Brain pericyte (primary cell): ENCODE results near the gene RAB3C.

ENCODE experiments used
- DNase-seq: peaks from one replicate; pipeline ENCODE4 v3.0.0-alpha.2; 2012; ENCODE audit warnings: low read depth, low spot score

RAB3C gene

GRCh38 chr5:58724992-58725391 is 142.1 kb downstream of the RAB3C start:
- DNase-seq = no peak

GRCh38 chr5:58731641-58732040 is 148.8 kb downstream of the RAB3C start:
- DNase-seq = no peak

- DNase-seq = no peak
Measured at GRCh38 chr5:58735637-58736036, 152.8 kb downstream of the RAB3C start.

DNA sequence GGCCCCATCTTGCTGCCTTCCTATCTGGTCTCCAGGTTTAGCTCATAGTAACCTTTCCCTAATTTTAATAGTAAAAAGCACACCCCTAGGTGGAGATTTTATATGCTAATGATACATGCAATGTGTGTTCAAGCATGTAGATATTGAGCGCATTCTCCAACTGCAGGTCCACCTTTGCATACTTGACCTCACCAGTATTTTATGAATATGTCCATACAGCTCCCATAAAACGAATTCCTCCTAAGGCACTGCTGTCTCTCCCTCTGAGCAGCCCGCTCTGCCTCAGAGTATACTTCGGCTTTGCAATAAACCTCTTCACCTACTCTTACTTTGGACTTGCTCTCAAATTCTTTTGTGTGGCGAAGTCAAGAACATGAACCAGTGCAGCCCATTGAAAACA is 153.3 kb downstream of the RAB3C start:
- no peak for DNase-seq

GRCh38 chr5:58737671-58738070 is 154.8 kb downstream of the RAB3C start:
- DNase-seq = no peak

GRCh38 chr5:58738336-58738735 is 155.5 kb downstream of the RAB3C start:
- DNase-seq = no peak

DNA sequence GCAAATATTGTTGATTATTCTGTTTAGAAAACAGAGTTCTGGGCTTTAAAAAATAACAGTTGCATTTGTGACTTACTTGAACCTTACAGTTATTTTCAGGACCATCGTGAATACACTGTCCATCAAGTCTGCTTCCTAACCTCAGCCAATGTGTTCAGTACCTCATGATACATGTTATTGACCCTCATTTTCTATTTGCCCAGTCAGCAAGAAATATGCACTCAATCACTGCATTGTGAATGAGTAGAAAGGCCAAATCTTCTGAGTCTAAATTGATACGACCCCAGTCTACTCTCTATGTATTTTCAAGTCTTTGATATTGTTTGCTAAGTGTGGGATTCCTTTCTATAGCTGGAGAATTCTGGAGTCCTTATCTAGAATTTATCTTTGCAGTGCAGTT is 156.2 kb downstream of the RAB3C start:
- no peak for DNase-seq

DNA sequence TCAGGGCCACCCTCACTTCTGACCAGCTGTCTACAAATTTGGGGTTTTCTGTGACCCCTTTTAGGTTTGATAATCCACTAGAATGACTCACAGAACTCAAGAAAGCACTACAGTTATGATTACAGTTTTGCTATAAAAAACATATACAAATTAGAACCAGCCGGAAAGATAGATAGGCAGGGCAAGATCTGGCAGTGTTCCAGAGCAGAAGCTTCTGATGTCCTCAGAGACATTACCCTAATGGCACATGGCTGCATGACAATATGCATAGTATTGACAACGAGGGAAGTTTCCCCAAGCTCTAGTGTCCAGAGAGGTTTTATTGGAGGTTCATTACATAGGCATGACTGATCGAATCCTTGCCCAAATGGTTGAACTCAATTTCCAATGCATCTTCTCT is 158.1 kb downstream of the RAB3C start:
- no peak for DNase-seq

DNA sequence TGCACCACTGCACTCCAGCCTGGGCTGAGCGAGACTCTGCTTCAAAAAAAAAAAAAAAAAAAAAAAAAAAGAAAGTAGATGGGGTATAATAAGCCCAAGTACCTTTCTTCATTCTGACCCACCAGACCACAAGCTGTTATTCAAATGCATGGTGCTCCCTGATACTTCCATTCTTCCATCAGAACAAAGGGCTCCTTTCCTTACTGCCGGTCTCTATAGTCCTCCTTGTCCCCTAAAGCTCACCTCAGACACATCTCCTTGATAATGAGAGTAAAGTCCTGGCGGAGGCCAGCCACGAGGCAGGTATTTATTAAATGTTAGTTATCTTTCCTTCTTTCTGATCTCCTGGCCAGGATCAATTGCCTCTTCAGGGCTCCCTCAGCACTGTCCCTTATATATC is 162.5 kb downstream of the RAB3C start:
- no peak for DNase-seq

- DNase-seq = no peak
Measured at GRCh38 chr5:58746321-58746720, 163.4 kb downstream of the RAB3C start.

DNA sequence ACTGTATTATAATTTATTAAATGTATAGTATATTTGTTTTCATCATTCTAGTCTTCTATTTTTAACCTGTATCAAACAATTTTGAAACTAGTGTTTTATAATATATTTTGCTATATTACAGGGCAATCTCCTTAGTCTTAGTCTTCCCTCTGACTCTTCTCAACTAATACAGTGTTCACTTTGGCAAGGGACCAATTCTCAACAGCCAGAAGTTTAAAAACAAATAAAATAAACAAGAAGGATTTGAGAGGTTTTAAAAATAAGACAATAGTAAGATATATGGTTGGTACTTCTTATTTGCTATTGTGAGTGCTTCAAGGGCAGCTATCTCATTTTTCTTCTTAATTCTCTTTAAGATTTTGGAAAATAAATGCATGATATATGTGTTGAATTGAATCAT is 167.2 kb downstream of the RAB3C start:
- no peak for DNase-seq

DNA sequence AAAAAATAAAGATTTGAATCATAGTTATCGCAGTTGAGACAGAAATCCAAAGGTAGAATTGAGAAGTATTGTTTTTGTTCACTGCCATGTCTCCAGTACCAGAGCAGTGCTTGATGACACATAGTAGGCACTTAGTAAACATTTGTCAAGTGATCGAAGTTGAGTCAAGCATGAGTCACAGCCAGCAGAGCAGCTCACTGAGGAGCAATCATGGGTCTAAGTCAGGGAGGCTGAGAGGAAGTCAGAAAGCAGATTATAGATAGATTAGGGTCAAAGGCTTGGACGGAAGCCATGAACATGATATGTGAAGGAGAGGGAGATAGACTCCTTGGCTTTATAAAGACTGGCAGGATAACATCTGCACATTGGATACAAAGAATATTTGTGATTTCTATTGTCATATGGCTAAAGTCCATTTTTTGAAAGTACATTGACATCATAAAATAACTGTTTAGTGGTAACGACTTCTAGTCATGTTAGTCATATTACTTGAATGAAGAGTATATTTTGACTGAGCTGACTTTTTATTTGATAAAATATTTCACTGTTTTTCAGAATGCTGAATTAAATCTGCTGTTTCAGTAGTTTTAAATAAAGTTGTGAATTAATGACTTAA is 168.5 kb downstream of the RAB3C start:
- no peak for DNase-seq

DNA sequence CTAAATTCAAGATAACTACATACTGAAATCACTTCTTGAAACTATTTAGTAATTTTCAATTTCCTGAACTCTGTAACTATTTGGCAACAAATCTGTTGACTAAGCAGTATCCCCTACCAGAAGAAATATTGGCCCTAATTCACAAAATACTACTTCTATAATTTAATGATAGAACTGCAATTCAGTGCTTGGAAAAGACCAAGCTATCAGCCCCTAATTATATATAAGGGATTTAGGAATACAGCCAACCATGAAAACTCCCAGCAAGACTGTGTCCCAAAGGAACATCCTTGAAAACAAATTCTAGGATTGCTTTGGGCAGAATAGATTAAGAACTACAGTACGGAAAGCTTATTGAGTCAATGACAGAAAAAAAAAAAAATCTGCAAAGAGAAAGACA is 169.2 kb downstream of the RAB3C start:
- no peak for DNase-seq

DNA sequence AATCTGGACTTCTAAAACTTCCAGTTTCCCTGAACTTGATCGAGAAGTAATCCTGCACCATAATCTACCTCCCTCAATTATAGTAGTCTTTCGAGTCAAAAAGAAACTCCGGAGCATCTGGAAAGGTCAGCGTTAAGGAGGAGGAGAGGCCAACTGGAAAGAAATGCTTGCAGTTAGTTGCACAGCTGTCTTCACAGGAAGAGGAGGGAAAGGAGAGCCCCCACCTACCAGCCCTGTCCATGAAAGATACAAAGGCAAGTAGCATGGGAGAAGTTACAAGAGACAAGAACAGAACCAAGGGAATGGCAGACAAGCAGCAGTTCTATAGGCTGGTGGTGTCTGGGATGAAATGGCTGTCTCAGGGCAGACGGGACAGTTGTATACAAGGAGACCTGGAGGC is 170.6 kb downstream of the RAB3C start:
- DNase-seq = no peak

DNA sequence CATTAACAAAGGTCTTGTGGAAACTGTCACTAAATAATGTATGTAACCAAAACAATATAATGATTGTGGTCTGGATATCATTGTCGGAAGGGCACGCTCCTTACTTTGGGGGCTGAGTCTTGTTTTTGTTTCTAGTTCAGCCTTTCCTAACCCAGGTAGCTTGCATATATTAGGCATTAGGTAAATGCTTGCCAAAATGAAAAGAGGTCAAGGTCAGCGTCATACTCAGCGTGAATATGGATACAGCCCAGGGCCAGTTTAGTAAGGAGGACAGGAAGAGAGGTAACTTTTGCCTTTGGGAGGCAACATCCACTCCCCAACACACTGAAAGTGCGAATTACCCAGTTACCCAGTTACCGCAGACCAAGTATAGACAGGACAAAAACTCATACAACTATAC is 171.4 kb downstream of the RAB3C start:
- no peak for DNase-seq

- DNase-seq = no peak
Measured at GRCh38 chr5:58755397-58755796, 172.5 kb downstream of the RAB3C start.

- DNase-seq = no peak
Measured at GRCh38 chr5:58759745-58760144, 176.9 kb downstream of the RAB3C start.

GRCh38 chr5:58760222-58760621 is 177.3 kb downstream of the RAB3C start:
- DNase-seq = no peak

GRCh38 chr5:58761407-58761806 is 178.5 kb downstream of the RAB3C start:
- DNase-seq = no peak

DNA sequence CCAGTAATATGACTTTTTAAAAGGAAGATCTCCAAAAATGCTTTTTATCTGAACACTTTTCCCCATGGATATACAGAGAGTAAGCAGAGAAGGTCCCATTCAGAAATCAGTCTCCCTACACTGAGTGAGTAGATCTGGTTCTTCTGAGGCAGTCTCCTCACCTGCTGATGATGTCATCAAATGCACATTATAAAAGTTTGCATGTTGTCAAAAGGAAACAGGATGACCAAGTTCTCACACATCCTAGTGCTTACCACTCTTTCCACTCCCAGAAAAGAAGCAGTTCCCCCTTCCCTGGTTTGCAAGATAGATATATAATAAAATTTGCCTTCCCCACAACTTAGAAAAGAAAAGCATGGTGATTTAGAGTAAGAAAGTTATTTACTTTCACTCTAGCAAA is 180.5 kb downstream of the RAB3C start:
- no peak for DNase-seq

- no peak for DNase-seq
Measured at GRCh38 chr5:58764199-58764598, 181.3 kb downstream of the RAB3C start.

GRCh38 chr5:58765058-58765457 is 182.2 kb downstream of the RAB3C start:
- no peak for DNase-seq

GRCh38 chr5:58767104-58767503 is 184.2 kb downstream of the RAB3C start:
- DNase-seq = no peak

DNA sequence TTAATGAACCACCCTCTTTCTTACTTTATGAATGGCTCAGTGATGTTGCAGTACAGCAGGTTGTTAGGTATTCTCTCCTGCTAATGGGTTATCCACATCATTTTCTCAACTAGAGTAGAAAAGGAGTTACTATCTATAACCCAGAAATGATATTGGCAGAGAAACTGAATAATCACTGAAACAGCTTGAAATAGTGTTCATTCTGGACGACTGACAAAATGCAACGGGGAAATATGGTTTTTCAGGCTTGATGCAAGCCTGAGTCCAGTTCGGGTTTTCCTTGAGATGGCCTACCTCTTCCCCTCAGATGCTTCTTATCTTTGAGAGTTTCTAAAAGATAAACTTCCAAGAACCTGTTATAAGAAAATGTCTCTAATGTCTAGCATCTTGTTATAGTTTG is 187.3 kb downstream of the RAB3C start:
- no peak for DNase-seq
